Epithelial cell of proximal tubule (primary cell): Measurements from ENCODE around the gene BTBD9. TPM values are rescaled to one million over a fixed set of nuclear protein-coding genes. Genes with fewer than 3 reads are reported as not detected.

ENCODE experiments used
- DNase-seq: peaks from one replicate; pipeline ENCODE4 v3.0.0-alpha.2; 2011; ENCODE audit warnings: low read depth
- H3K4me3 ChIP-seq: 2 replicates; pipeline ENCODE4 v1.5.1; 2011; ENCODE audit warnings: low read depth, mild to moderate bottlenecking, low read length
- total RNA-seq: library from RNA; depleted of rRNA; stranded (reverse); fragments of >200 nt; gene quantifications from 2 replicates; pipeline ENCODE4 v1.2.3, GENCODE V29; 2015
- TF ChIP-seq, protein P1 (sequence below): conservative IDR thresholded peaks from 2 replicates; pipeline ENCODE4 v1.5.1; 2012; ENCODE audit warnings: low read depth, mild to moderate bottlenecking, low read length

The BTBD9 gene
- total RNA-seq, 1 donor from 2014 or later: 2.9 TPM

DNA sequence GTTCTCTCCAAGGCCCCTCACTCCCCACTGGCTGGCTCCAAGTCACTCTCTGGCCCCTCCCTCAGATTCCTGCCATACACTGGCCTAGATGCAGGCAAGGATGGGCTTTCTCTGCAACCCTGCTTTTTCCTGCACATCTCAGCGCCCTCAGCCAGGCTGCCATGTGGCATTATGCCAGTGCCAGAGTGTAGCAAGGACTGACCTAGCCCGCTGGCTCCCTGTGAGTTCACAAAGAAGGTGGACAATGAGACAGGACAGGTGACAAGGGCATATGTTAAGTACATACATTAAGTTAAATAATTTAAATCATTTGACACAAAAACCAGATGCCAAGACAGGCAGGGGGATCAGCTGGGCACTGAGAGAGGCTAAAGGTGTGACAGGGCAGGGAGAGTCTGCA lies 425.6 kb downstream of the BTBD9 start:
- no peak for DNase-seq
- no peak overlapping the region for H3K4me3 ChIP-seq
- TF ChIP-seq, protein P1, sequence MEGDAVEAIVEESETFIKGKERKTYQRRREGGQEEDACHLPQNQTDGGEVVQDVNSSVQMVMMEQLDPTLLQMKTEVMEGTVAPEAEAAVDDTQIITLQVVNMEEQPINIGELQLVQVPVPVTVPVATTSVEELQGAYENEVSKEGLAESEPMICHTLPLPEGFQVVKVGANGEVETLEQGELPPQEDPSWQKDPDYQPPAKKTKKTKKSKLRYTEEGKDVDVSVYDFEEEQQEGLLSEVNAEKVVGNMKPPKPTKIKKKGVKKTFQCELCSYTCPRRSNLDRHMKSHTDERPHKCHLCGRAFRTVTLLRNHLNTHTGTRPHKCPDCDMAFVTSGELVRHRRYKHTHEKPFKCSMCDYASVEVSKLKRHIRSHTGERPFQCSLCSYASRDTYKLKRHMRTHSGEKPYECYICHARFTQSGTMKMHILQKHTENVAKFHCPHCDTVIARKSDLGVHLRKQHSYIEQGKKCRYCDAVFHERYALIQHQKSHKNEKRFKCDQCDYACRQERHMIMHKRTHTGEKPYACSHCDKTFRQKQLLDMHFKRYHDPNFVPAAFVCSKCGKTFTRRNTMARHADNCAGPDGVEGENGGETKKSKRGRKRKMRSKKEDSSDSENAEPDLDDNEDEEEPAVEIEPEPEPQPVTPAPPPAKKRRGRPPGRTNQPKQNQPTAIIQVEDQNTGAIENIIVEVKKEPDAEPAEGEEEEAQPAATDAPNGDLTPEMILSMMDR: no peak

DNA sequence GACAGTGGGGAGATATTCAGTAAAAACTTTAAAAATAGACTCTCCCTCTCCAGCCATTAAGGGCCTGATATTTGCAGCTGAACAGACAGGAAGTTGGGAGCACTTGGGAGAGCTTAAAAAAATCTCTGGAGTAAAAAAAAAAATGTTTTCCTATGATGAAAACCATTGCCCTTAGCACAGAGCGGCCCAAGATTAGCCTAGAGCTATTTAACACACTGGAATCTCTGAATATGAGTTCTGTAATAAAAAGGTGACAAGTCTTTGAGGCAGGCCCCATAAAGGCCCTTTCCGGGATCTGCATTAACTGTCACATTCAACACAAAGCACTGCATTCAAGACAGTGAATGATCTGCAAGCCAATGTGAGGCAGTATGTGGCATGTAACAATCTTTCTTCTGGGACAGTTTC lies 426.5 kb downstream of the BTBD9 start:
- no peak for DNase-seq
- no peak overlapping the region for H3K4me3 ChIP-seq
- TF ChIP-seq, protein P1: no peak

DNA sequence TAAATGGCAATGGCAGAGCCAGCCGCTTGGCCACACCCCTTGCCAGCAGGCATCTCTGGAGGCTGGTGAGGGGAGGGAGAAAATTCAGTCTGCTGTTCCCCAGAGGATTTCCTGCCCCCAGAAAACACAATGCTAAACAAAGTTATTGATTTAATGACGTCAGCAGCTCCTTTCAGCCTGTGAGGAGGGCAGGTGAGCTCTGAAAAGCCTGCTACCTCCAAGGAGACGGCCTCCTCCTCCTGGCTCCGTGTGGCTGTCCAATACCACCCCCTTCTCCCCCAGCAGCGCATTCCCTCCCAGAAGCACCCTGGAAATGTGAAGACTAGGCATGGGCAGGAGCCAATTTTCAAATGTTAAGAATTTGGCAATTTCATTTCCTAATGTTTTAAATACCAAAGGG lies 427.1 kb downstream of the BTBD9 start:
- no peak overlapping the region for H3K4me3 ChIP-seq
- TF ChIP-seq, protein P1: no peak
- no peak for DNase-seq

DNA sequence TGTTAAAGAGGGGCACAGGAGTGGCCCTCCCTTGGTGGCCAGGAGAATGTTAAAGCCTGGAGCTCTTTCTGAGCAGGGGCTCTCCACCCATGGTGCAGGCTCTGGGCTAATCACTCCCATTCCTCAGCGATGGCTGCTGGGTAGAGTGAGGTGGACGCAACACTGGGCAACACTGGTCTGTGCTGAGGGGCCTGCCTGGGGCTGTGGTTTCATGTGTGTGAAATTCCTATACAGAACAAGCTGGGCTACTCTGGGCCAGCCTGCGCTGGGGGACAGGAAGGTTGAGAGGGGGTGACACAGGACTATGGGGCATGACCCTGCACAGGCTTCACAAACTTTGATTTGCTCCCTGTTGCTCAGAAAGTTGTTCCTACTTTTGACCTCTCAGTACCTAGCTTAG lies 427.6 kb downstream of the BTBD9 start:
- TF ChIP-seq, protein P1: no peak
- H3K4me3 ChIP-seq: no peak overlapping the region
- DNase-seq: no peak

DNA sequence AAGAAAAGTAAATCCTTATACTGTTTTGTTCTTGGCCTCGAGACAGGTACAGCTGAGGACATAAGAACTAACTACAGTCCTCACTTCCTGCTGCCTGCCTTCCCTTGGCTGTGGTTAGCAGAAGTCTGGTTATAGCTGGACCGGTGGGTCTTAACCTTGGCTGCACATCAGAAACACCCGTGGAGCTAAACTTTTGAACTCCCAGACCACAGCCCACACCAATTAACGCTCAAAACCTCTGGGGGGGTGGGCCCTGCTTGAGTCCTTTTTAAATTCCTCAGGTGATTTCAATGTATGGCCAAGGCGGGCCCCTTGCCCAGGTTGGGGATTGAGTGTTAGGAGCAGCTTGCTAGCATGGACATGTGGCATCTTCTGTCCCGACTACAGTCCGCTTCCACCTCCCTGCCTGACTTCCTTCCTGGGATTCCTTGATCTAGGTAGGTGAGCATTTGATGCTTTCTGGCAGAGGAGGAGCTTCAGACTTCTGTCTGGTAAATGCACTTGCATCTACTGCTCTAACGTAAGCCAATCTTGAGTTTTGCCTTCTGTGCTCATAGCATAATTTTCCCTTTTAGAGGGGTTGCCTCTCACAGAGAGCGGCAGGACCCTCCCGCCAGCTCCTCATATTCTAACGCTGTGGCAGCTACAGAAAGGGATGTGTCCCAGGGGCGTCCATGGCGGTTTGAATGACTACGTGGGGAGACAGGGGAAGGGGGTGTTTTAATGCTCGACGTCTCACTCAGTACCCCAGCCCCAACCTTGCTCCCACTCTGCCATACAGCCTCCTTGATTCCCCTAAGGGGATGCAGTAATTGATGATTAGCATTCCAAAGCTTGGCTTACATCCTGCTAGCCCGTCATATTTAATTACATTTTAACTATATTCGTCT lies 430.1 kb downstream of the BTBD9 start:
- no peak overlapping the region for H3K4me3 ChIP-seq
- DNase-seq: no peak
- TF ChIP-seq, protein P1: no peak

DNA sequence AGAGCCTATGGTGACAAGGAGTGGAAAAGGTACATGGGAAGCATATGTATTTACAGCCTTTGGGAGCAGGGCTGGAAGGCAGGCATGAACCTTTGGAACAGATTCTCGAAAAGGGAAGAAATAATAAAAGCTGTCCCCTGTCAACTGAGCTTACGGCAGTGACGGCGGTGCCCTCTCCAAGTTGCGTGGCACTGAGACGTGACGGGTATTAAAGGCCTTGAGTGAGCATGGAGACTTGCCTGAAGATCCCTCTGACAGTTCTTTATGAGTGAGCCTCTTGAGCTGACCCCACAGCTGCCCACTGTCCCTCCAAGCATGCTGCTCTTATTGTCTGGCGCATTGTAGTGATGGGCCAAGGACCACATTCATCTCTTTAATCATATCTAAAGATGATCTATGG lies 431.7 kb downstream of the BTBD9 start:
- TF ChIP-seq, protein P1: no peak
- H3K4me3 ChIP-seq: no peak overlapping the region
- no peak for DNase-seq

DNA sequence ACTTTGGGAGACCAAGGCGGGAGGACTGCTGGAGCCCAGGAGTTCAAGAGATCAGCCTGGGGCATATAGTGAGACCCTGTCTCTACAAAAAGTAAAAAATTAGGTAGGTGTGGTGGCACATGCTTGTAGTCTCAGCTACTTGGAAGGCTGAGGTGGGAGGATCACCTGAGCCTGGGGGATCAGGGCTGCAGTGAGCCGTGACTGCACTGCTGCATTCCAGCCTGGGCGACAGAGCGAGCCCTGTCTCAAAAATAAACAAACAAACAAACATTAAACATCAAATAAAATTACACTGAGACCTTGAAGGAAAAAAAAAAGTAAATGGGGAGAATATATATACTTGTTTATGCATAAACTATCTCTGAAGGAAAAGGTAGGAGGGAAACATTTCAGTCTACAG lies 432.4 kb downstream of the BTBD9 start:
- TF ChIP-seq, protein P1: no peak
- no peak for DNase-seq
- no peak overlapping the region for H3K4me3 ChIP-seq
